OCI-LY3 (cell line): ENCODE data around the gene MYO1E.

Experiments used
- H2AFZ ChIP-seq: fragments of 200-600, 300-600 bp; shearing (Covaris generic); 2 replicates; pipeline ENCODE4 v1.6.0; 2014; ENCODE audit warnings: antibody characterized with exemption, low read depth, low read length
- H3K27ac ChIP-seq: fragments of 200-600, 300-600 bp; sonication (generic); 2 replicates; pipeline ENCODE4 v1.5.1; 2014; ENCODE audit warnings: mild to moderate bottlenecking, low read length, moderate library complexity, mixed read lengths
- H3K27me3 ChIP-seq: fragments of 200-600, 300-600 bp; sonication (generic); 2 replicates; pipeline ENCODE4 v1.6.1; 2014; ENCODE audit warnings: low read depth, low read length, mixed read lengths
- H3K36me3 ChIP-seq: fragments of 200-600, 300-600 bp; sonication (generic); replicated peaks from 2 replicates; pipeline ENCODE3; 2014; ENCODE audit warnings: low read depth, low read length, mixed read lengths
- H3K4me1 ChIP-seq: fragments of 300-600, 200-600 bp; sonication (generic); 2 replicates; pipeline ENCODE4 v1.6.1; 2014; ENCODE audit warnings: low read length, mixed read lengths
- H3K4me2 ChIP-seq: fragments of 200-600, 300-600 bp; sonication (generic); 2 replicates; pipeline ENCODE4 v1.6.1; 2014; ENCODE audit warnings: low read length, mixed read lengths
- H3K4me3 ChIP-seq: fragments of 300-600, 200-600 bp; sonication (generic); 2 replicates; pipeline ENCODE4 v1.5.1; 2014; ENCODE audit warnings: antibody characterized with exemption, mild to moderate bottlenecking, low read length, moderate library complexity
- H3K79me2 ChIP-seq: fragments of 300-600, 200-600 bp; shearing (Covaris generic); 2 replicates; pipeline ENCODE4 v1.6.1; 2014; ENCODE audit warnings: mild to moderate bottlenecking, low read length, mixed read lengths
- H3K9ac ChIP-seq: fragments of 300-600, 200-600 bp; shearing (Covaris generic); 2 replicates; pipeline ENCODE4 v1.6.0; 2014; ENCODE audit warnings: mild to moderate bottlenecking, low read length, moderate library complexity
- H3K9me3 ChIP-seq: fragments of 200-600, 300-600 bp; shearing (Covaris generic); 2 replicates; pipeline ENCODE4 v1.6.1; 2014; ENCODE audit warnings: low read length, mixed read lengths; ENCODE audit not compliant: insufficient read depth
- H4K20me1 ChIP-seq: fragments of 200-600, 300-600 bp; sonication (generic); 2 replicates; pipeline ENCODE4 v1.6.1; 2016; ENCODE audit warnings: low read length, mixed read lengths; ENCODE audit not compliant: insufficient read depth
- EZH2phosphoT487 ChIP-seq: fragments of 200-600 bp; shearing (Covaris generic); IDR thresholded peaks from 2 replicates; pipeline ENCODE4 v1.6.1; 2018; ENCODE audit warnings: antibody characterized with exemption, mixed run types, low read depth
- TF ChIP-seq, protein P1 (sequence below): fragments of 200-600, 300-600 bp; sonication (generic); IDR thresholded peaks from 2 replicates; pipeline ENCODE4 v1.5.1; 2014; ENCODE audit warnings: antibody characterized with exemption, low read length, low read depth

The MYO1E gene

DNA sequence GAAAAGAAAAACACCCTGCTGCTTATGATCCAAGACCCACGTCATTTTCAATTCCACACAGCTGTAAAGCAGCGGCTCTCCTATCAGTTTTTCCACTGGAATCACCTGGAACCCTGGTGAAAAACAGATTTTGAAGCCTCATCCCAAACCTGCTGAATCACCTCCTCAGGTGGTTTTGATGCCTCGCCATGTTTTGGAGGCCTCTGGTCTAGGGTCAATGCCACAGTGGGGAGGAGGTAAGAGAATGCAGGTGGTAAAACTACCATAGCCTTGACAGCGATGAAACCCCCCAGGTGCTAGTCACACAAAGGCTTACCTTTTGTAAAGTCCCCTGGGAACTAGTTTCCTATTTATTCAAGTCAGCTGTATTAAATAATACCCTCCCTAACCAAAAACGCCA, 24.8 kb downstream of the MYO1E start:
- no peak overlapping the region for H2AFZ ChIP-seq
- no peaks in the 10 kb centered on the region for H3K9me3 ChIP-seq
- H3K27me3 ChIP-seq, result no peaks in the 10 kb centered on the region
- no peak for TF ChIP-seq EZH2phosphoT487
- TF ChIP-seq, protein P1, sequence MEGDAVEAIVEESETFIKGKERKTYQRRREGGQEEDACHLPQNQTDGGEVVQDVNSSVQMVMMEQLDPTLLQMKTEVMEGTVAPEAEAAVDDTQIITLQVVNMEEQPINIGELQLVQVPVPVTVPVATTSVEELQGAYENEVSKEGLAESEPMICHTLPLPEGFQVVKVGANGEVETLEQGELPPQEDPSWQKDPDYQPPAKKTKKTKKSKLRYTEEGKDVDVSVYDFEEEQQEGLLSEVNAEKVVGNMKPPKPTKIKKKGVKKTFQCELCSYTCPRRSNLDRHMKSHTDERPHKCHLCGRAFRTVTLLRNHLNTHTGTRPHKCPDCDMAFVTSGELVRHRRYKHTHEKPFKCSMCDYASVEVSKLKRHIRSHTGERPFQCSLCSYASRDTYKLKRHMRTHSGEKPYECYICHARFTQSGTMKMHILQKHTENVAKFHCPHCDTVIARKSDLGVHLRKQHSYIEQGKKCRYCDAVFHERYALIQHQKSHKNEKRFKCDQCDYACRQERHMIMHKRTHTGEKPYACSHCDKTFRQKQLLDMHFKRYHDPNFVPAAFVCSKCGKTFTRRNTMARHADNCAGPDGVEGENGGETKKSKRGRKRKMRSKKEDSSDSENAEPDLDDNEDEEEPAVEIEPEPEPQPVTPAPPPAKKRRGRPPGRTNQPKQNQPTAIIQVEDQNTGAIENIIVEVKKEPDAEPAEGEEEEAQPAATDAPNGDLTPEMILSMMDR, result no peak
- no peak overlapping the region for H3K27ac ChIP-seq
- no peaks in the 10 kb centered on the region for H3K36me3 ChIP-seq
- no peak overlapping the region for H3K9ac ChIP-seq
- H4K20me1 ChIP-seq, result peaks cover 13% of the 10 kb centered on the region; the same call in 1 of the 2 replicates
- peaks cover 8% of the 10 kb centered on the region; the same call in 1 of the 2 replicates for H3K79me2 ChIP-seq
- no peak overlapping the region for H3K4me2 ChIP-seq
- peaks cover 15% of the 10 kb centered on the region for H3K4me1 ChIP-seq
- no peak overlapping the region for H3K4me3 ChIP-seq

DNA sequence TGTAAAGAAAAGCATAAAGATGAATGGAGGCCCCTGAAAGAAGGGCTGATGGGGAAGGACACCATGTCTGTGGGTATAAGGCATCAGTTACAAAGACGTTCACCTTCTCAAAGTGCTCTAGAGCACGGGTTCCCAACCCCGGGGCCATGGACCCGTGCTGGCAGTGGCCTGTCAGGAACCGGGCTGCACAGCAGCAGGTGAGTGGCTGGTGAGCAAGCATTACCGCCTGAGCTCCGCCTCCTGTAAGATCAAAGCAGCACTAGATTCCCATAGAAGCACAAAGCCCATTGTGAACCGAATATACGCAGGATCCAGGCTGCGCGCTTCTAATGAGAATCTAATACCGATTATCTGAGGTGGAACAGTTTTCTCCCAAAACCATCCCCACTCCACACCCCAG, 25.7 kb downstream of the MYO1E start:
- no peak overlapping the region for H2AFZ ChIP-seq
- H3K4me1 ChIP-seq, result peaks cover 15% of the 10 kb centered on the region
- H3K36me3 ChIP-seq, result no peaks in the 10 kb centered on the region
- H3K4me3 ChIP-seq, result no peak overlapping the region
- no peak overlapping the region for H3K4me2 ChIP-seq
- peaks cover 5% of the 10 kb centered on the region; the same call in 1 of the 2 replicates for H3K79me2 ChIP-seq
- H3K27ac ChIP-seq, result no peak overlapping the region
- TF ChIP-seq, protein P1, result no peak
- TF ChIP-seq EZH2phosphoT487, result no peak
- H3K27me3 ChIP-seq, result no peaks in the 10 kb centered on the region
- H4K20me1 ChIP-seq, result peaks cover 13% of the 10 kb centered on the region; the same call in 1 of the 2 replicates
- no peaks in the 10 kb centered on the region for H3K9me3 ChIP-seq
- H3K9ac ChIP-seq, result no peak overlapping the region

DNA sequence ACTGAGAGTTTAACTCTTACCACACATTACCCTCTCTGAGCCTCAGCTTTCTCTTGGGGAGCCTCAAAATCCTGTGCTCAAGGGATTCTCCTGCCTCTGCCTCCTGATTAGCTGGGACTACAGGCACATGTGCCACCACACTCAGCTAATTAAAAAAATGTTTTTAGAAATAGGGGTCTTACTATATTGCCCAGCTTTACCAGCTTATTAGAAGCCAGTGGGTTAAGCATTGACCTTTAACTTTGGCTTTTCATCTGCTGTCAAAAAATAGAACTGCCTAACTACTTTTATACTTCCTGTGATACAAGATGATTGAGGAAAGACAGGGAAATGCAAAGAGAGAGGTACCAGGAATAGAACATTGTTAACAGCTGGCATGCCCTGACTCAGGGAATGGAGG, 27.3 kb downstream of the MYO1E start:
- Histone ChIP-seq H4K20me1 (peaks cover 11% of the 10 kb centered on the region; the same call in 1 of the 2 replicates), H3K4me2 (no peak overlapping the region), H3K27ac (no peak overlapping the region), H3K9me3 (no peaks in the 10 kb centered on the region), H2AFZ (no peak overlapping the region), H3K9ac (no peak overlapping the region), H3K27me3 (no peaks in the 10 kb centered on the region), H3K79me2 (peaks cover 5% of the 10 kb centered on the region; the same call in 1 of the 2 replicates), H3K36me3 (no peaks in the 10 kb centered on the region), H3K4me3 (no peak overlapping the region), H3K4me1 (peaks cover 11% of the 10 kb centered on the region)
- TF ChIP-seq, protein P1, result no peak
- TF ChIP-seq EZH2phosphoT487, result no peak

DNA sequence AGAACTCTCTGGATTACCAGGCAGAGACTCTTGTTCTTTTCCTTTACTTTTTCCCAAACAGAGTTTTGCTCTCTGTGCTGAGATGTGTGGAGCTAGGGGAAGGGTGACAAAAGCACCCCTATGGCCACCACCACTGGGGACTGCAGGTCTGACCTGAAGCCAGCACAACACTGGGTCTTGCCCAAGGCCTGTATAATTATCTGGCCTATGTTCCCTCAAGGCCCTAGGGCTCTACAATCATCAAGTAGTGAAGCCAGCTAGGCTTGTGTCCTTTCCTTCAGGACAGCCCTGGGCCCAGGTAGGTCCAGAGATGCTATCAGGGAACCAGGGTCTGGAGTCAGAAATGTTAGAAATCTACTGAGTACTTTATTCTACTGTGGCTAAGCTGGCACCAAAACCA, 28.4 kb downstream of the MYO1E start:
- H3K9ac ChIP-seq, result no peak overlapping the region
- no peaks in the 10 kb centered on the region for H3K9me3 ChIP-seq
- H3K79me2 ChIP-seq, result peaks cover 5% of the 10 kb centered on the region; the same call in 1 of the 2 replicates
- H3K4me3 ChIP-seq, result no peak overlapping the region
- TF ChIP-seq, protein P1, result no peak
- TF ChIP-seq EZH2phosphoT487, result no peak
- H4K20me1 ChIP-seq, result peaks cover 7% of the 10 kb centered on the region; the same call in 1 of the 2 replicates
- no peak overlapping the region for H3K27ac ChIP-seq
- no peaks in the 10 kb centered on the region for H3K36me3 ChIP-seq
- no peak overlapping the region for H3K4me2 ChIP-seq
- no peaks in the 10 kb centered on the region for H3K27me3 ChIP-seq
- H2AFZ ChIP-seq, result no peak overlapping the region
- H3K4me1 ChIP-seq, result 0 out of 2 replicates have a peak, but pooled peaks cover 1% of the 10 kb centered on the region
